H1 (cell line): ENCODE results near the gene MBP. TPM values are rescaled to one million over a fixed set of nuclear protein-coding genes. Genes with fewer than 3 reads are reported as not detected.

Experiments
- CTCF ChIA-PET: fragments of 300-600 bp; sonication (Branson Sonifier 250); formaldehyde crosslinking; loops from one replicate; lab custom pipeline; 2021; ENCODE audit not compliant: partially characterized antibody; lab: Charles Lee
- POLR2A ChIA-PET: fragments of 300-600 bp; sonication (Branson Sonifier 250); formaldehyde crosslinking; loops from one replicate; lab custom pipeline; 2021; ENCODE audit warnings: inconsistent platforms; ENCODE audit not compliant: partially characterized antibody; lab: Charles Lee
- DNase-seq, 2 experiments: peaks; one replicate each; pipeline versions ENCODE4 v3.0.0 to v3.0.0-alpha.2; 2010 to 2022; ENCODE audit warnings: low spot score in 2 of 2, low read depth in 1 of 2, mixed read lengths in 1 of 2
- FAIRE-seq: peaks from 2 replicates; lab custom pipeline; 2011; peaks lifted over from hg19 to GRCh38; lab: Jason Lieb, UNC
- H2AFZ ChIP-seq: 2 replicates; pipeline ENCODE4 v1.8.1; 2012; ENCODE audit warnings: low read length, inconsistent platforms
- H2AK5ac ChIP-seq: 2 replicates; pipeline ENCODE4 v1.6.1; 2013; ENCODE audit warnings: low read depth, low read length
- H2BK120ac ChIP-seq: replicated peaks from 2 replicates; pipeline ENCODE3; 2013; ENCODE audit warnings: low read depth, low read length, inconsistent platforms
- H2BK12ac ChIP-seq: 2 replicates; pipeline ENCODE4 v1.6.1; 2013; ENCODE audit warnings: low read depth, low read length
- H2BK15ac ChIP-seq: 2 replicates; pipeline ENCODE4 v1.6.1; 2013; ENCODE audit warnings: low read length
- H2BK20ac ChIP-seq: 2 replicates; pipeline ENCODE4 v1.6.1; 2013; ENCODE audit warnings: low read length
- H2BK5ac ChIP-seq: 2 replicates; pipeline ENCODE4 v1.6.1; 2013; ENCODE audit warnings: low read depth, low read length
- H3K14ac ChIP-seq: 2 replicates; pipeline ENCODE4 v1.6.1; 2013; ENCODE audit warnings: inconsistent platforms; ENCODE audit not compliant: insufficient read length
- H3K18ac ChIP-seq: 2 replicates; pipeline ENCODE4 v1.6.1; 2013; ENCODE audit warnings: low read length; ENCODE audit errors: extremely low read depth
- H3K23ac ChIP-seq: 2 replicates; pipeline ENCODE4 v1.6.1; 2013; ENCODE audit warnings: inconsistent platforms; ENCODE audit not compliant: insufficient read length
- H3K23me2 ChIP-seq: 2 replicates; pipeline ENCODE4 v1.6.1; 2013; ENCODE audit warnings: low read depth, low read length
- H3K27ac ChIP-seq: 2 replicates; pipeline ENCODE4 v1.6.1; 2011; ENCODE audit warnings: low read depth, low read length, inconsistent platforms
- H3K27me3 ChIP-seq, 4 experiments: replicated peaks in 1 of 4; 1 replicate in 1 of 4; 2 replicates in 3 of 4; pipeline versions ENCODE4 v1.6.1 to v1.8.1; 2011 to 2013; ENCODE audit warnings: low read length in 3 of 4, mild to moderate bottlenecking in 3 of 4, inconsistent platforms in 2 of 4, mixed read lengths in 2 of 4, moderate library complexity in 1 of 4; ENCODE audit not compliant: control insufficient read depth in 3 of 4, insufficient read depth in 3 of 4; ENCODE audit errors: extremely low read depth in 1 of 4
- H3K36me3 ChIP-seq, 4 experiments: 2 replicates each; pipeline versions ENCODE4 v1.6.1 to v1.8.1; 2011 to 2013; ENCODE audit warnings: mild to moderate bottlenecking in 4 of 4, low read length in 3 of 4, moderate library complexity in 2 of 4, control low read depth in 1 of 4, inconsistent platforms in 1 of 4; ENCODE audit not compliant: insufficient read depth in 4 of 4, control insufficient read depth in 2 of 4
- H3K4ac ChIP-seq: replicated peaks from 2 replicates; pipeline ENCODE3; 2013; ENCODE audit warnings: low read length, low read depth, mixed read lengths, inconsistent platforms; ENCODE audit not compliant: insufficient read length
- H3K4me1 ChIP-seq, 4 experiments: replicated peaks in 1 of 4; 1 replicate in 1 of 4; 2 replicates in 3 of 4; pipeline versions ENCODE4 v1.6.1 to v1.8.1; 2011 to 2013; ENCODE audit warnings: low read length in 3 of 4, inconsistent platforms in 2 of 4, mixed read lengths in 1 of 4; ENCODE audit not compliant: insufficient read depth in 4 of 4, control insufficient read depth in 3 of 4
- H3K4me2 ChIP-seq, 2 experiments: 2 replicates each; pipeline versions ENCODE4 v1.6.1 to v1.8.1; 2011 to 2013; ENCODE audit warnings: low read depth in 2 of 2, low read length in 2 of 2, control low read depth in 1 of 2, inconsistent platforms in 1 of 2, mild to moderate bottlenecking in 1 of 2; ENCODE audit not compliant: insufficient read depth in 1 of 2
- H3K4me3 ChIP-seq, 4 experiments: fragments of 200-600, 300-600 bp in 1 of 4; sonication (generic), shearing (Covaris generic), sonication (Bioruptor Twin) in 1 of 4; 2 replicates each; pipeline versions ENCODE4 v1.5.1 to v1.8.1; 2011 to 2016; ENCODE audit warnings: low read length in 4 of 4, low read depth in 3 of 4, control low read depth in 2 of 4, inconsistent platforms in 2 of 4, mild to moderate bottlenecking in 2 of 4, mixed read lengths in 1 of 4, moderate library complexity in 1 of 4; ENCODE audit not compliant: insufficient read depth in 2 of 4; ENCODE audit errors: extremely low read depth in 1 of 4
- H3K56ac ChIP-seq: replicated peaks from 2 replicates; pipeline ENCODE3; 2013; ENCODE audit warnings: low read depth, mild to moderate bottlenecking, mixed read lengths, low read length, inconsistent platforms; ENCODE audit not compliant: insufficient read length
- H3K79me1 ChIP-seq: 2 replicates; pipeline ENCODE4 v1.6.1; 2013; ENCODE audit warnings: low read depth, low read length, control low read depth
- H3K79me2 ChIP-seq, 2 experiments: 2 replicates each; pipeline versions ENCODE4 v1.6.1 to v1.8.1; 2012 to 2013; ENCODE audit warnings: low read length in 2 of 2, mild to moderate bottlenecking in 2 of 2, inconsistent platforms in 1 of 2; ENCODE audit not compliant: insufficient read depth in 2 of 2, control insufficient read depth in 1 of 2
- H3K9ac ChIP-seq, 4 experiments: replicated peaks in 1 of 4; 1 replicate in 1 of 4; 2 replicates in 3 of 4; pipeline versions ENCODE4 v1.6.1 to v1.8.1; 2011 to 2013; ENCODE audit warnings: low read depth in 3 of 4, low read length in 3 of 4, control low read depth in 2 of 4, mild to moderate bottlenecking in 2 of 4, moderate library complexity in 2 of 4, inconsistent platforms in 1 of 4; ENCODE audit errors: extremely low read depth in 1 of 4
- H3K9me3 ChIP-seq, 2 experiments: 2 replicates each; pipeline versions ENCODE4 v1.6.1 to v1.8.1; 2012 to 2013; ENCODE audit warnings: mild to moderate bottlenecking in 2 of 2, moderate library complexity in 2 of 2, control low read depth in 1 of 2, inconsistent platforms in 1 of 2, low read depth in 1 of 2, low read length in 1 of 2, mixed read lengths in 1 of 2; ENCODE audit not compliant: insufficient read depth in 2 of 2
- H4K20me1 ChIP-seq, 2 experiments: replicated peaks in 1 of 2; 2 replicates each; pipeline versions ENCODE3 to v1.8.1; 2011 to 2013; ENCODE audit warnings: inconsistent platforms in 2 of 2, low read length in 2 of 2, mild to moderate bottlenecking in 1 of 2; ENCODE audit not compliant: insufficient read depth in 2 of 2, control insufficient read depth in 1 of 2
- H4K5ac ChIP-seq: 2 replicates; pipeline ENCODE4 v1.6.1; 2013; ENCODE audit warnings: low read length, low read depth, mixed read lengths, inconsistent platforms; ENCODE audit not compliant: insufficient read length
- H4K8ac ChIP-seq: 2 replicates; pipeline ENCODE4 v1.8.0; 2013; ENCODE audit warnings: mild to moderate bottlenecking, moderate library complexity, low read length, inconsistent platforms; ENCODE audit not compliant: insufficient read depth; ENCODE audit errors: extremely low read depth
- H4K91ac ChIP-seq: replicated peaks from 2 replicates; pipeline ENCODE3; 2013; ENCODE audit warnings: low read length, mixed read lengths, inconsistent platforms; ENCODE audit not compliant: insufficient read length
- ATF3 ChIP-seq: IDR thresholded peaks from 2 replicates; pipeline ENCODE4 v1.6.1; 2011; ENCODE audit warnings: low read depth, mild to moderate bottlenecking, low read length; ENCODE audit not compliant: insufficient read depth
- BRCA1 ChIP-seq: IDR thresholded peaks from 2 replicates; pipeline ENCODE4 v1.6.1; 2012; ENCODE audit warnings: low read depth, low read length, improper control_type of control experiment
- CBX8 ChIP-seq: fragments of 300-800, 300-1000 bp; sonication (generic); IDR thresholded peaks from 2 replicates; pipeline ENCODE4 v1.7.1; 2016; ENCODE audit warnings: low read depth, low read length, borderline replicate concordance
- CHD1 ChIP-seq: IDR thresholded peaks from 2 replicates; pipeline ENCODE4 v1.6.1; 2012; ENCODE audit warnings: low read depth, low read length, improper control_type of control experiment
- CHD2 ChIP-seq: IDR thresholded peaks from 2 replicates; pipeline ENCODE4 v1.6.1; 2012; ENCODE audit warnings: low read length, improper control_type of control experiment
- MAFK ChIP-seq: IDR thresholded peaks from 2 replicates; pipeline ENCODE4 v1.6.1; 2012; ENCODE audit warnings: low read depth, mild to moderate bottlenecking, improper control_type of control experiment, low read length
- POU5F1 ChIP-seq: IDR thresholded peaks from 2 replicates; pipeline ENCODE4 v1.6.1; 2011; ENCODE audit warnings: low read depth, mild to moderate bottlenecking, low read length, moderate library complexity
- SP1 ChIP-seq: IDR thresholded peaks from 2 replicates; pipeline ENCODE4 v1.6.1; 2011; ENCODE audit warnings: low read depth, low read length
- SRF ChIP-seq: IDR thresholded peaks from 2 replicates; pipeline ENCODE4 v1.6.1; 2011; ENCODE audit warnings: mild to moderate bottlenecking, low read depth, low read length, moderate library complexity
- SUZ12 ChIP-seq: fragments of 200-600 bp; sonication (generic); IDR thresholded peaks from 2 replicates; pipeline ENCODE4 v1.6.1; 2012; ENCODE audit warnings: mild to moderate bottlenecking, inconsistent platforms, low read length, moderate library complexity, mixed read lengths
- TBP ChIP-seq: IDR thresholded peaks from 2 replicates; pipeline ENCODE4 v1.6.1; 2011; ENCODE audit warnings: low read depth, low read length, improper control_type of control experiment
- TCF12 ChIP-seq: IDR thresholded peaks from 2 replicates; pipeline ENCODE4 v1.6.1; 2011; ENCODE audit warnings: low read depth, mild to moderate bottlenecking, low read length
- ZNF274 ChIP-seq: IDR thresholded peaks from 2 replicates; pipeline ENCODE4 v1.7.0; 2012; ENCODE audit warnings: low read length, borderline replicate concordance; ENCODE audit errors: extremely low read depth
- WGBS, 2 experiments: shearing (Covaris generic) in 1 of 2; methylation state at CpG; one replicate each; pipeline versions ENCODE4 v1.1.6 to v1.1.7; 2013 to 2015; ENCODE audit warnings: low lambda C conversion rate in 2 of 2, mixed read lengths in 2 of 2, inconsistent platforms in 1 of 2, low coverage in 1 of 2, missing lambda C conversion rate in 1 of 2; ENCODE audit not compliant: insufficient replicate concordance in 2 of 2, insufficient coverage in 1 of 2, insufficient read length in 1 of 2; ENCODE audit errors: extremely low coverage in 1 of 2, missing lambda C conversion rate in 1 of 2; 5-methylcytosine and 5-hydroxymethylcytosine counted together
- polyA plus RNA-seq, 7 experiments: library from polyadenylated mRNA; depleted of rRNA in 3 of 7; stranded (reverse) in 5 of 7; unstranded in 2 of 7; fragments of >200 nt in 5 of 7; fragments of 200-250 nt in 2 of 7; gene quantifications; 1 replicate in 5 of 7; 2 replicates in 1 of 7; 4 replicates in 1 of 7; pipeline versions ENCODE4 v1.2.1 to v1.2.3, GENCODE V29; 2011 to 2013; ENCODE audit warnings: missing spikeins in 2 of 7, mixed read lengths in 2 of 7
- total RNA-seq: library from RNA; stranded (reverse); fragmentation: NEBNext Ultra II Directional; extraction: Animal tissue kit (Norgen Biotek cat#: 25700); gene quantifications from 2 replicates; pipeline ENCODE4 v1.2.1, GENCODE V29; 2021

The MBP gene
- total and polyA plus RNA-seq, 2 of the 8 experiments (the other 6 are each of a cell fraction or from before 2014, with no cell fraction given): 7.7 to 19.2 TPM

- H3K4me2 ChIP-seq: no peak overlapping the region; a peak in 1 of 4 replicates
- H3K4me1 ChIP-seq: peaks cover 4 to 30% (median 15%) of the 10 kb centered on the region in 4 experiments
- H2BK12ac ChIP-seq: no peak overlapping the region
- no peak overlapping the region for H3K4ac ChIP-seq
- peak overlapping the region; percentile 56 for H2BK120ac ChIP-seq
- ChIA-PET POLR2A (no interaction called here), CTCF (interaction anchor here (0.6 to 5.4 kb wide), 6 partner anchors 11 to 50 kb away, joined by 3 to 73 read pairs (median 4); no protein-coding TSS in a partner anchor)
- no peak overlapping the region for H2BK15ac ChIP-seq
- H4K8ac ChIP-seq: no peak overlapping the region
- H3K79me2 ChIP-seq: peaks cover 0 to 6% of the 10 kb centered on the region in 2 experiments; a peak in 1 of 4 replicates
- H4K5ac ChIP-seq: no peak overlapping the region
- FAIRE-seq (no peak), DNase-seq (no peak)
- H2AK5ac ChIP-seq: no peak overlapping the region
- H4K91ac ChIP-seq: no peak overlapping the region
- WGBS, 2 experiments: 87% methylated on average over 11 of the region's 11 CpGs; no CpG with 5 or more reads in 1 of the 2 experiments
- H3K27me3 ChIP-seq: no peaks in the 10 kb centered on the region
- no peak overlapping the region for H3K27ac ChIP-seq
- H3K18ac ChIP-seq: no peak overlapping the region
- H3K36me3 ChIP-seq: no peaks in the 10 kb centered on the region
- no peak overlapping the region for H2AFZ ChIP-seq
- H3K79me1 ChIP-seq: no peaks in the 10 kb centered on the region
- H3K9me3 ChIP-seq: peaks cover 0 to 3% of the 10 kb centered on the region in 2 experiments; a peak in 1 of 4 replicates
- H3K14ac ChIP-seq: no peak overlapping the region
- H3K56ac ChIP-seq: no peak overlapping the region
- H3K23ac ChIP-seq: no peak overlapping the region
- H2BK20ac ChIP-seq: no peak overlapping the region
- peaks cover 8% of the 10 kb centered on the region for H3K23me2 ChIP-seq
- no peak overlapping the region; a peak in 1 of 7 replicates for H3K9ac ChIP-seq
- no peak overlapping the region for H2BK5ac ChIP-seq
- H4K20me1 ChIP-seq: no peaks in the 10 kb centered on the region
- H3K4me3 ChIP-seq: no peak overlapping the region
- no peak for TF ChIP-seq TBP
- no peak for TF ChIP-seq TCF12
- TF ChIP-seq CHD1: no peak
- no peak for TF ChIP-seq ATF3
- no peak for TF ChIP-seq ZNF274
- TF ChIP-seq SRF: no peak
- TF ChIP-seq POU5F1: no peak
- TF ChIP-seq MAFK: no peak
- TF ChIP-seq CBX8: no peak
- TF ChIP-seq SUZ12: no peak
- no peak for TF ChIP-seq CHD2
- no peak for TF ChIP-seq BRCA1
- no peak for TF ChIP-seq SP1
These were observed 161.6 kb downstream of the MBP start for GRCh38 chr18:76970770-76971559.
